ENCODE data around the gene KLHDC8B.

The KLHDC8B gene

DNA sequence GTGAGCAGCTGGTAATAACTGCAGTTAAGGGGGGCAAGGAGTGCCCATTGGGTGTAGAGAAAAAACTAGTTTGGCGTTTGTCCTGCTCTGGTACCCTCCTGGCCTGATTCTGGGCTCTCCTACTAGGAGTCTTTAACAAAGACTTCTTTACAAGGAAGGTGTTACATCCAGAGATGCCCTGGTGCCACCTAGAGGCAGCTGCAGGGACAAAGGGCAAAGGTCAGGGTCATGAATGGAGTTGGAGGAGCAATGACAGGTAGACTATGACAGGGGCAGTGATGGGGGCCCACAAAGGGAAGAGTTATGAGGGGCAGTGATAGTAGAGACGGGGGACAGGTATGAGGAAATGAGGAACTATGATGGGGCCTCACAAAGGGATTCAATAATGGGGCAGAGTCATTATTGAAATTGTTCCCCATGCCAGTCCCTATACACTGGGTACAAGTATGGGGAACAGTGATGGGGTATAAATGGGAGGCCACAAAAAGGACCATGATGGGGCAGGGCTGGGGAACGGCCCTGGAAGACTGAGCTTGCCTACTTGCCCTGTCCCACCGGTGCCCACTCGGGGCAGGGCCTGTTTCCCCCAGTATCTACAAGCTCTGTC, 13.2 kb upstream of the KLHDC8B start:
- Histone ChIP-seq H3K79me2 (ENCODE audit: low read length) (no peaks in the 10 kb centered on the region), H3K4me3 (ENCODE audit: low read length) (no peak overlapping the region), H3K4me2 (ENCODE audit: low read depth, low read length) (no peak overlapping the region), H2AFZ (ENCODE audit: low read length) (no peak overlapping the region), H3K9ac (ENCODE audit: low read length) (no peak overlapping the region), H3K27ac (ENCODE audit: low read length) (no peak overlapping the region), H3K27me3 (replicated peaks; ENCODE audit: insufficient read depth, low read length) (no peaks in the 10 kb centered on the region), H3K9me2 (replicated peaks; ENCODE audit: insufficient read depth, low read length) (no peaks in the 10 kb centered on the region), H4K20me1 (ENCODE audit: insufficient read depth, low read length) (no peaks in the 10 kb centered on the region), H3K36me3 (replicated peaks; ENCODE audit: insufficient read depth, low read length) (no peaks in the 10 kb centered on the region), H3K9me3 (replicated peaks; ENCODE audit: insufficient read depth, low read length) (no peaks in the 10 kb centered on the region), H3K4me1 (ENCODE audit: low read length) (no peaks in the 10 kb centered on the region), H3F3A (ENCODE audit: insufficient read depth, low read length) (no peaks in the 10 kb centered on the region)
- TF ChIP-seq, protein P1, sequence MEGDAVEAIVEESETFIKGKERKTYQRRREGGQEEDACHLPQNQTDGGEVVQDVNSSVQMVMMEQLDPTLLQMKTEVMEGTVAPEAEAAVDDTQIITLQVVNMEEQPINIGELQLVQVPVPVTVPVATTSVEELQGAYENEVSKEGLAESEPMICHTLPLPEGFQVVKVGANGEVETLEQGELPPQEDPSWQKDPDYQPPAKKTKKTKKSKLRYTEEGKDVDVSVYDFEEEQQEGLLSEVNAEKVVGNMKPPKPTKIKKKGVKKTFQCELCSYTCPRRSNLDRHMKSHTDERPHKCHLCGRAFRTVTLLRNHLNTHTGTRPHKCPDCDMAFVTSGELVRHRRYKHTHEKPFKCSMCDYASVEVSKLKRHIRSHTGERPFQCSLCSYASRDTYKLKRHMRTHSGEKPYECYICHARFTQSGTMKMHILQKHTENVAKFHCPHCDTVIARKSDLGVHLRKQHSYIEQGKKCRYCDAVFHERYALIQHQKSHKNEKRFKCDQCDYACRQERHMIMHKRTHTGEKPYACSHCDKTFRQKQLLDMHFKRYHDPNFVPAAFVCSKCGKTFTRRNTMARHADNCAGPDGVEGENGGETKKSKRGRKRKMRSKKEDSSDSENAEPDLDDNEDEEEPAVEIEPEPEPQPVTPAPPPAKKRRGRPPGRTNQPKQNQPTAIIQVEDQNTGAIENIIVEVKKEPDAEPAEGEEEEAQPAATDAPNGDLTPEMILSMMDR (IDR thresholded peaks at IDR 0.05; ENCODE audit: low read length): peak; percentile 69
- TF ChIP-seq EZH2 (optimal IDR thresholded peaks at IDR 0.05; ENCODE audit: low read depth, low read length): no peak
- DNase-seq: peak; percentile 62

DNA sequence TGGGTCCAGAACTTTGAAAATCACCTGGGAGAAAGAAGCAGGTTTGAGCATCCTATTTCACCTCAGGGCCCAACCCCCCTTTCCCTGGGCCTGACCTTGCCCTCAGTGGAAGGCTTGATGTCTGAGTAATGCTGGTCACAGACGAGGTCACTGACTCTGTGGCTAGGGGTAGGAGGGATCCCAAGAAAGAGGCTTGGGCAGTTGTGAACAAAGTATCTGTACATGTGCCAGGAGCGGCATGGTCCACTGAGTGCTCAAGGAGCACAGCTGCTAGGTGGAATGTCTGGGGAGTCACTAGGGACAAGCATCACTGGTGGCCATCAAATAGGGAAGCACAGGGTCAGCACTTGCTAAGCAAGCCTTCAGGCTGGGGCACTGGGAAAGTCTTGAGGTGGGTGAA, 12.6 kb upstream of the KLHDC8B start:
- Histone ChIP-seq H3K4me3 (ENCODE audit: low read length) (no peak overlapping the region), H3F3A (ENCODE audit: insufficient read depth, low read length) (no peaks in the 10 kb centered on the region), H3K27ac (ENCODE audit: low read length) (no peak overlapping the region), H3K36me3 (replicated peaks; ENCODE audit: insufficient read depth, low read length) (no peaks in the 10 kb centered on the region; the same call in 1 of the 2 replicates), H3K4me2 (ENCODE audit: low read depth, low read length) (no peak overlapping the region), H3K9me2 (replicated peaks; ENCODE audit: insufficient read depth, low read length) (no peaks in the 10 kb centered on the region), H2AFZ (ENCODE audit: low read length) (no peak overlapping the region), H3K79me2 (ENCODE audit: low read length) (no peaks in the 10 kb centered on the region), H4K20me1 (ENCODE audit: insufficient read depth, low read length) (no peaks in the 10 kb centered on the region), H3K4me1 (ENCODE audit: low read length) (no peaks in the 10 kb centered on the region), H3K9me3 (replicated peaks; ENCODE audit: insufficient read depth, low read length) (no peaks in the 10 kb centered on the region), H3K9ac (ENCODE audit: low read length) (no peak overlapping the region), H3K27me3 (replicated peaks; ENCODE audit: insufficient read depth, low read length) (no peaks in the 10 kb centered on the region)
- TF ChIP-seq EZH2phosphoT487 (IDR thresholded peaks at IDR 0.05; ENCODE audit: low read length): no peak
- TF ChIP-seq EZH2 (optimal IDR thresholded peaks at IDR 0.05; ENCODE audit: low read depth, low read length): no peak
- TF ChIP-seq, protein P1 (IDR thresholded peaks at IDR 0.05; ENCODE audit: low read length): no peak
- DNase-seq: no peak

- H3K27ac ChIP-seq (ENCODE audit: low read length): no peak overlapping the region
- H3K4me1 ChIP-seq (ENCODE audit: low read length): no peaks in the 10 kb centered on the region
- no peak overlapping the region for H2AFZ ChIP-seq (ENCODE audit: low read length)
- H3K27me3 ChIP-seq (replicated peaks; ENCODE audit: insufficient read depth, low read length): no peaks in the 10 kb centered on the region
- TF ChIP-seq EZH2 (optimal IDR thresholded peaks at IDR 0.05; ENCODE audit: low read depth, low read length): no peak
- TF ChIP-seq, protein P1 (IDR thresholded peaks at IDR 0.05; ENCODE audit: low read length): no peak
- TF ChIP-seq EZH2phosphoT487 (IDR thresholded peaks at IDR 0.05; ENCODE audit: low read length): no peak
- no peak overlapping the region for H3K4me2 ChIP-seq (ENCODE audit: low read depth, low read length)
- H4K20me1 ChIP-seq (ENCODE audit: insufficient read depth, low read length): no peaks in the 10 kb centered on the region
- H3K9me3 ChIP-seq (replicated peaks; ENCODE audit: insufficient read depth, low read length): no peaks in the 10 kb centered on the region
- H3K9ac ChIP-seq (ENCODE audit: low read length): no peak overlapping the region
- no peak for DNase-seq
- no peaks in the 10 kb centered on the region; the same call in 1 of the 2 replicates for H3K36me3 ChIP-seq (replicated peaks; ENCODE audit: insufficient read depth, low read length)
- H3K4me3 ChIP-seq (ENCODE audit: low read length): no peak overlapping the region
- 0 out of 2 replicates have a peak, but pooled peaks cover 3% of the 10 kb centered on the region for H3F3A ChIP-seq (ENCODE audit: insufficient read depth, low read length)
- H3K79me2 ChIP-seq (ENCODE audit: low read length): peaks cover 12% of the 10 kb centered on the region
- H3K9me2 ChIP-seq (replicated peaks; ENCODE audit: insufficient read depth, low read length): no peaks in the 10 kb centered on the region
Measured at GRCh38 chr3:49161197-49161596, 10.2 kb upstream of the KLHDC8B start.

Measured in MM.1S (cell line).